ENCODE measurements around the gene IP6K2. TPM values are rescaled to one million over a fixed set of nuclear protein-coding genes. Genes with fewer than 3 reads are reported as not detected.

The IP6K2 gene
- total and polyA plus RNA-seq, 2 of the 13 experiments (the other 11 are each of a cell fraction or from before 2014, with no cell fraction given): 85.5 to 112 TPM

DNA sequence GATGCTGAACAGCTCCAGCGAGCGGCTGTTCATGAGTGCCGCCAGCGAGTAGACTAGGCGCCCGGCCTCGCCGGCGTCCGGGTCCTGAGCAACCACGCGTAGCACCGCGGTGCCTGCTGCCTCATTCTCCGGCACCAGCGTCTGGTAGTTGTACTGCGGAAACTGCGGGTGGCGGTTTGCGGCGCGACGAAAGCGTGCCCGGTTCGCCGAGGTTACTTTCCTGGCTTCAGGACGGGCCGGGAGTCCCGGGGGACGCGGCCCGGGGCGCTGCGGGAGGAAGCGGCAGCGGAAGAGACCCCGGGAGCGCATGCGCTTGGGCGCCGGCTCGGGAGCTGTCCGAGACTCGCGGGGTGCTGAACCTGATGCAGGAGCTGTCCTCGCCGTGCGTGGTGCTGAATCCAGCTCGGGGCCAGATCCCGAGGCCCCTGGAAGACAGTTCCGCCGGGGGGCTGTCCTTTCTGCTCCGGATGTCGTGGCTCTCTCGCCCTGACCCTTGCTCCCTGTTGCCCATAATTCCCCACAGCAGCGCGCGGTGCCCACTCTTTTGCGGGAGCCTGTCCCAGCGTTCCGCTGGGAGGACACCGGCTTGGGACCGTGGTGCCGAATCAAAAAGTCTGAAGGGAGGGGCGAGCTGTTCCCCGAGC lies 55.4 kb downstream of the IP6K2 start (continued):
- TF ChIP-seq, protein P1, sequence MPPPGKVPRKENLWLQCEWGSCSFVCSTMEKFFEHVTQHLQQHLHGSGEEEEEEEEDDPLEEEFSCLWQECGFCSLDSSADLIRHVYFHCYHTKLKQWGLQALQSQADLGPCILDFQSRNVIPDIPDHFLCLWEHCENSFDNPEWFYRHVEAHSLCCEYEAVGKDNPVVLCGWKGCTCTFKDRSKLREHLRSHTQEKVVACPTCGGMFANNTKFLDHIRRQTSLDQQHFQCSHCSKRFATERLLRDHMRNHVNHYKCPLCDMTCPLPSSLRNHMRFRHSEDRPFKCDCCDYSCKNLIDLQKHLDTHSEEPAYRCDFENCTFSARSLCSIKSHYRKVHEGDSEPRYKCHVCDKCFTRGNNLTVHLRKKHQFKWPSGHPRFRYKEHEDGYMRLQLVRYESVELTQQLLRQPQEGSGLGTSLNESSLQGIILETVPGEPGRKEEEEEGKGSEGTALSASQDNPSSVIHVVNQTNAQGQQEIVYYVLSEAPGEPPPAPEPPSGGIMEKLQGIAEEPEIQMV (CRISPR knock-in tag; IDR thresholded peaks at IDR 0.05; ENCODE audit: low read depth): peak; percentile 98
- TF ChIP-seq NFIC (IDR thresholded peaks at IDR 0.05; ENCODE audit: low read length) (no peak), ELF1 (CRISPR knock-in tag; IDR thresholded peaks at IDR 0.05) (peak; percentile 88), ATM (IDR thresholded peaks at IDR 0.05; ENCODE audit: borderline replicate concordance) (no peak), ZC3H4 (CRISPR knock-in tag; IDR thresholded peaks at IDR 0.05; ENCODE audit: borderline replicate concordance) (peak; percentile 98), ZNF383 (CRISPR knock-in tag; IDR thresholded peaks at IDR 0.05; ENCODE audit: borderline replicate concordance) (0 out of 2 replicates have a peak, but pooled peaks have one; percentile 75), ZNF891 (CRISPR knock-in tag; IDR thresholded peaks at IDR 0.05) (peak; percentile 100), HES4 (CRISPR knock-in tag; IDR thresholded peaks at IDR 0.05; ENCODE audit: borderline replicate concordance) (peak; percentile 100), HNRNPH1 (optimal IDR thresholded peaks at IDR 0.05; ENCODE audit: low read depth, low read length) (no peak), IKZF1 (IDR thresholded peaks at IDR 0.05) (no peak)
- TF ChIP-seq, protein P2, sequence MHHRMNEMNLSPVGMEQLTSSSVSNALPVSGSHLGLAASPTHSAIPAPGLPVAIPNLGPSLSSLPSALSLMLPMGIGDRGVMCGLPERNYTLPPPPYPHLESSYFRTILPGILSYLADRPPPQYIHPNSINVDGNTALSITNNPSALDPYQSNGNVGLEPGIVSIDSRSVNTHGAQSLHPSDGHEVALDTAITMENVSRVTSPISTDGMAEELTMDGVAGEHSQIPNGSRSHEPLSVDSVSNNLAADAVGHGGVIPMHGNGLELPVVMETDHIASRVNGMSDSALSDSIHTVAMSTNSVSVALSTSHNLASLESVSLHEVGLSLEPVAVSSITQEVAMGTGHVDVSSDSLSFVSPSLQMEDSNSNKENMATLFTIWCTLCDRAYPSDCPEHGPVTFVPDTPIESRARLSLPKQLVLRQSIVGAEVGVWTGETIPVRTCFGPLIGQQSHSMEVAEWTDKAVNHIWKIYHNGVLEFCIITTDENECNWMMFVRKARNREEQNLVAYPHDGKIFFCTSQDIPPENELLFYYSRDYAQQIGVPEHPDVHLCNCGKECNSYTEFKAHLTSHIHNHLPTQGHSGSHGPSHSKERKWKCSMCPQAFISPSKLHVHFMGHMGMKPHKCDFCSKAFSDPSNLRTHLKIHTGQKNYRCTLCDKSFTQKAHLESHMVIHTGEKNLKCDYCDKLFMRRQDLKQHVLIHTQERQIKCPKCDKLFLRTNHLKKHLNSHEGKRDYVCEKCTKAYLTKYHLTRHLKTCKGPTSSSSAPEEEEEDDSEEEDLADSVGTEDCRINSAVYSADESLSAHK (CRISPR knock-in tag; IDR thresholded peaks at IDR 0.05; ENCODE audit: borderline replicate concordance): peak; percentile 99
- TF ChIP-seq, protein P3, sequence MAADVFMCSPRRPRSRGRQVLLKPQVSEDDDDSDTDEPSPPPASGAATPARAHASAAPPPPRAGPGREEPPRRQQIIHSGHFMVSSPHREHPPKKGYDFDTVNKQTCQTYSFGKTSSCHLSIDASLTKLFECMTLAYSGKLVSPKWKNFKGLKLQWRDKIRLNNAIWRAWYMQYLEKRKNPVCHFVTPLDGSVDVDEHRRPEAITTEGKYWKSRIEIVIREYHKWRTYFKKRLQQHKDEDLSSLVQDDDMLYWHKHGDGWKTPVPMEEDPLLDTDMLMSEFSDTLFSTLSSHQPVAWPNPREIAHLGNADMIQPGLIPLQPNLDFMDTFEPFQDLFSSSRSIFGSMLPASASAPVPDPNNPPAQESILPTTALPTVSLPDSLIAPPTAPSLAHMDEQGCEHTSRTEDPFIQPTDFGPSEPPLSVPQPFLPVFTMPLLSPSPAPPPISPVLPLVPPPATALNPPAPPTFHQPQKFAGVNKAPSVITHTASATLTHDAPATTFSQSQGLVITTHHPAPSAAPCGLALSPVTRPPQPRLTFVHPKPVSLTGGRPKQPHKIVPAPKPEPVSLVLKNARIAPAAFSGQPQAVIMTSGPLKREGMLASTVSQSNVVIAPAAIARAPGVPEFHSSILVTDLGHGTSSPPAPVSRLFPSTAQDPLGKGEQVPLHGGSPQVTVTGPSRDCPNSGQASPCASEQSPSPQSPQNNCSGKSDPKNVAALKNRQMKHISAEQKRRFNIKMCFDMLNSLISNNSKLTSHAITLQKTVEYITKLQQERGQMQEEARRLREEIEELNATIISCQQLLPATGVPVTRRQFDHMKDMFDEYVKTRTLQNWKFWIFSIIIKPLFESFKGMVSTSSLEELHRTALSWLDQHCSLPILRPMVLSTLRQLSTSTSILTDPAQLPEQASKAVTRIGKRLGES (CRISPR knock-in tag; IDR thresholded peaks at IDR 0.05; ENCODE audit: borderline replicate concordance): peak; percentile 100
- TF ChIP-seq, protein P4, sequence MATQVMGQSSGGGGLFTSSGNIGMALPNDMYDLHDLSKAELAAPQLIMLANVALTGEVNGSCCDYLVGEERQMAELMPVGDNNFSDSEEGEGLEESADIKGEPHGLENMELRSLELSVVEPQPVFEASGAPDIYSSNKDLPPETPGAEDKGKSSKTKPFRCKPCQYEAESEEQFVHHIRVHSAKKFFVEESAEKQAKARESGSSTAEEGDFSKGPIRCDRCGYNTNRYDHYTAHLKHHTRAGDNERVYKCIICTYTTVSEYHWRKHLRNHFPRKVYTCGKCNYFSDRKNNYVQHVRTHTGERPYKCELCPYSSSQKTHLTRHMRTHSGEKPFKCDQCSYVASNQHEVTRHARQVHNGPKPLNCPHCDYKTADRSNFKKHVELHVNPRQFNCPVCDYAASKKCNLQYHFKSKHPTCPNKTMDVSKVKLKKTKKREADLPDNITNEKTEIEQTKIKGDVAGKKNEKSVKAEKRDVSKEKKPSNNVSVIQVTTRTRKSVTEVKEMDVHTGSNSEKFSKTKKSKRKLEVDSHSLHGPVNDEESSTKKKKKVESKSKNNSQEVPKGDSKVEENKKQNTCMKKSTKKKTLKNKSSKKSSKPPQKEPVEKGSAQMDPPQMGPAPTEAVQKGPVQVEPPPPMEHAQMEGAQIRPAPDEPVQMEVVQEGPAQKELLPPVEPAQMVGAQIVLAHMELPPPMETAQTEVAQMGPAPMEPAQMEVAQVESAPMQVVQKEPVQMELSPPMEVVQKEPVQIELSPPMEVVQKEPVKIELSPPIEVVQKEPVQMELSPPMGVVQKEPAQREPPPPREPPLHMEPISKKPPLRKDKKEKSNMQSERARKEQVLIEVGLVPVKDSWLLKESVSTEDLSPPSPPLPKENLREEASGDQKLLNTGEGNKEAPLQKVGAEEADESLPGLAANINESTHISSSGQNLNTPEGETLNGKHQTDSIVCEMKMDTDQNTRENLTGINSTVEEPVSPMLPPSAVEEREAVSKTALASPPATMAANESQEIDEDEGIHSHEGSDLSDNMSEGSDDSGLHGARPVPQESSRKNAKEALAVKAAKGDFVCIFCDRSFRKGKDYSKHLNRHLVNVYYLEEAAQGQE (IDR thresholded peaks at IDR 0.05; ENCODE audit: borderline replicate concordance in 1 of 2, low read depth in 1 of 2, low read length in 2 of 2): peak in 1 of 2 experiments; percentile 100; a peak in 2 of 4 replicates
- TF ChIP-seq, protein P5, sequence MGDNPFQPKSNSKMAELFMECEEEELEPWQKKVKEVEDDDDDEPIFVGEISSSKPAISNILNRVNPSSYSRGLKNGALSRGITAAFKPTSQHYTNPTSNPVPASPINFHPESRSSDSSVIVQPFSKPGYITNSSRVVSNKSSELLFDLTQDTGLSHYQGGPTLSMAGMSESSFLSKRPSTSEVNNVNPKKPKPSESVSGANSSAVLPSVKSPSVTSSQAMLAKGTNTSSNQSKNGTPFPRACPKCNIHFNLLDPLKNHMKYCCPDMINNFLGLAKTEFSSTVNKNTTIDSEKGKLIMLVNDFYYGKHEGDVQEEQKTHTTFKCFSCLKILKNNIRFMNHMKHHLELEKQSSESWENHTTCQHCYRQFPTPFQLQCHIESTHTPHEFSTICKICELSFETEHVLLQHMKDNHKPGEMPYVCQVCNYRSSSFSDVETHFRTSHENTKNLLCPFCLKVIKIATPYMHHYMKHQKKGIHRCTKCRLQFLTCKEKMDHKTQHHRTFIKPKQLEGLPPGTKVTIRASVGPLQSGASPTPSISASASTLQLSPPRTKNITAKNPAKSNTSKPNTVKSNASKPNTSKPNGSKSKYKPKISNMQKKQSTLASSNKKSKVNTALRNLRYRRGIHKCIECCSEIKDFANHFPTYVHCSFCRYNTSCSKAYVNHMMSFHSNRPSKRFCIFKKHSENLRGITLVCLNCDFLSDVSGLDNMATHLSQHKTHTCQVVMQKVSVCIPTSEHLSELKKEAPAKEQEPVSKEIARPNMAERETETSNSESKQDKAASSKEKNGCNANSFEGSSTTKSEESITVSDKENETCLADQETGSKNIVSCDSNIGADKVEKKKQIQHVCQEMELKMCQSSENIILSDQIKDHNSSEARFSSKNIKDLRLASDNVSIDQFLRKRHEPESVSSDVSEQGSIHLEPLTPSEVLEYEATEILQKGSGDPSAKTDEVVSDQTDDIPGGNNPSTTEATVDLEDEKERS (CRISPR knock-in tag; IDR thresholded peaks at IDR 0.05): peak; percentile 100

All from HepG2 (cell line).